Skeletal muscle satellite cell (primary cell): ENCODE results near the gene DYRK1A.

ENCODE experiments used
- H3K27me3 ChIP-seq: 2 replicates; pipeline ENCODE4 v1.7.0; 2013; ENCODE audit warnings: low read length; ENCODE audit not compliant: control insufficient read depth, insufficient read depth
- H3K36me3 ChIP-seq: 2 replicates; pipeline ENCODE4 v1.7.0; 2013; ENCODE audit warnings: mild to moderate bottlenecking, control low read depth, low read length; ENCODE audit not compliant: insufficient read depth
- H3K4me1 ChIP-seq: 2 replicates; pipeline ENCODE4 v1.7.0; 2013; ENCODE audit warnings: low read length; ENCODE audit not compliant: control insufficient read depth, insufficient read depth
- H3K4me2 ChIP-seq: 2 replicates; pipeline ENCODE4 v1.7.0; 2013; ENCODE audit warnings: mild to moderate bottlenecking, low read length
- H3K4me3 ChIP-seq: 2 replicates; pipeline ENCODE4 v1.7.0; 2013; ENCODE audit warnings: low read length
- H3K9ac ChIP-seq: 2 replicates; pipeline ENCODE4 v1.7.0; 2013; ENCODE audit warnings: mild to moderate bottlenecking, low read depth, low read length, moderate library complexity
- H3K9me3 ChIP-seq: replicated peaks from 2 replicates; pipeline ENCODE4 v1.7.0; 2013; ENCODE audit warnings: mild to moderate bottlenecking, control low read depth, low read length

DYRK1A gene

DNA sequence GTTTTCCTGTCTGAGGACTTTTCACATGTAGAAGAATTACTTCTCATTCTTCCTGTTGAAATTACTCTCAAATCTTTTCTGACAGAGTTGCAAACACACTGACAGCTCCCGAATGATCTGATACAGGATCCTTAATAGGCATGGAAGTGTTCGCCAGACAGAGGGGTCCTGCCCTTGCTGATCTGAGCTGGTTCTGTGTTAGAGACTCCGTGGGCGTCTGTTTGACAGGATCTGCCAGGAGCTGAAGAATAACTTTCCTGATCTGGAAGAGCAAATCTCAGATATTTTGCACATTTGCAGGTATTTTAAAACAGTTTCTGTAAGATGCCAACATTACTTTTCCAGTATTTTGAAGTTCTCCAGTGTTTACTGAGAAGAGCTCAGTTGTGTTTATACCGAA, 202.3 kb downstream of the DYRK1A start:
- no peaks in the 10 kb centered on the region for H3K9me3 ChIP-seq
- no peak overlapping the region for H3K4me3 ChIP-seq
- H3K36me3 ChIP-seq = no peaks in the 10 kb centered on the region
- H3K9ac ChIP-seq = no peak overlapping the region
- peaks cover 11% of the 10 kb centered on the region for H3K27me3 ChIP-seq
- H3K4me1 ChIP-seq = peaks cover 15% of the 10 kb centered on the region
- no peak overlapping the region for H3K4me2 ChIP-seq

DNA sequence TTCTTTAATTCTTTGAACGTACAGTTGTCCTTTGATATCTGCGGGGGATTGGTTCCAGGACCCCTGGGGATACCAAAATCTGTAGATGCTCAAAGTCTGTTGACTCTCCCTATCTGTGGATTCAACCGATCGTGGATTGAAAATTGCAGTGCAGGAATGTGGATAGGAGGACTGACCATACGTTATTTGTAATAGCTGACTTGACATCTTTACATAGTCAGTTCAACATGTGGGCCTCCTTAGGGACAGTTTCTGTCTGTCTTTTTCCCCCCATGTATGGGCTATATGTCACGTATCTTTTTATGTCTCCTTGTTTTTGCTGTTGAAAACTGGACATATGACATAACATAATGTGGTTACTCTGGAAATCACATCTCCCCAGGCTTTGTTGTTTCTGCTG, 204.9 kb downstream of the DYRK1A start:
- Histone ChIP-seq H3K4me3 (no peak overlapping the region), H3K4me1 (no peaks in the 10 kb centered on the region), H3K27me3 (peaks cover 11% of the 10 kb centered on the region)

DNA sequence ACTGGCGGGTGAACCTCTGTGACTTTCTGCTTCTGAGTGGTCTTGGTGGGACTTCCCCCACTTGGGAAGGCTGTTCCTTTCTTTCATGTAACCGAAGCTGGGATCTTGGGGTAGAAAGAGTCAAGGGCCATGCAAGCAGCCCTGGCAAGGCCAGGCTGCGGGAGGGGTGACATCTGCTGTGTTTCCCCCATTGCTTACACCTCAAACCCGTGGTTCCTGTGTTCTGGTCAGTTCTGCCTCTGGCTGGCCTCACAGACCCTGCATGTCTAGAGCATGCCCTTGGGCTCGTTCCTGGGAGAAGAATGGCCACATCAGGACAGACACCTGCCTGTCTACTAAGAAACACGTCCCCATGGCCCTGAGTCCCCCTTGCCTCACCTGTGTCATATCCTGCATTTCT, 207.7 kb downstream of the DYRK1A start:
- H3K9ac ChIP-seq = no peak overlapping the region
- no peaks in the 10 kb centered on the region for H3K4me1 ChIP-seq
- H3K27me3 ChIP-seq = peaks cover 11% of the 10 kb centered on the region
- no peaks in the 10 kb centered on the region for H3K36me3 ChIP-seq
- peaks cover 4% of the 10 kb centered on the region for H3K9me3 ChIP-seq
- no peak overlapping the region for H3K4me3 ChIP-seq
- no peak overlapping the region for H3K4me2 ChIP-seq

More for the DNA sequence above, 204.9 kb downstream of the DYRK1A start:
- Histone ChIP-seq H3K9ac (no peak overlapping the region), H3K9me3 (no peaks in the 10 kb centered on the region), H3K4me2 (no peak overlapping the region), H3K36me3 (no peaks in the 10 kb centered on the region)

DNA sequence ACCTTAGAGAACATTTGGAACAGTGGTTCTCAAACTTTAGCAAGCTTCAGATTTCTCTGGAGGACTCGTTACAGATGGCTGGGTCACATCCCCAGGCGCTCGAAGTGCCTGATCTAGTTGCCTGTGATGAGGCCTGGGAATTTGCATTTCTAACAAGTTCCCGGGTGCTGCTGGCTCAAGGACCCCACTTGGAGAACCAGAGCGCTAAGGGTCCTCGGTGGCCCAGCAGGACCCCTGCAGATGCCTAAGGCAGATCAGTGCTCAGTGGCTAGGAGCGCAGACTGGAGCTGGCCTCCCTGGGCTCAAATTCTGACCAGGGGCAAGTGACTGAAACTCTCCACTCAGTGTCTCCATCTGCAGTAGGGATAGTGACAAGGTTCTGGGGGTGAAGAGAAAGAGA, 208.2 kb downstream of the DYRK1A start:
- H3K9ac ChIP-seq = no peak overlapping the region
- no peak overlapping the region for H3K4me3 ChIP-seq
- H3K27me3 ChIP-seq = peaks cover 11% of the 10 kb centered on the region
- H3K4me1 ChIP-seq = no peaks in the 10 kb centered on the region
- no peaks in the 10 kb centered on the region for H3K36me3 ChIP-seq
- peaks cover 4% of the 10 kb centered on the region for H3K9me3 ChIP-seq
- H3K4me2 ChIP-seq = no peak overlapping the region

GRCh38 chr21:37575580-37575979, 209.0 kb downstream of the DYRK1A start:
- Histone ChIP-seq H3K4me2 (no peak overlapping the region), H3K27me3 (peaks cover 11% of the 10 kb centered on the region), H3K4me1 (peaks cover 3% of the 10 kb centered on the region), H3K4me3 (no peak overlapping the region), H3K9me3 (peaks cover 4% of the 10 kb centered on the region), H3K36me3 (no peaks in the 10 kb centered on the region), H3K9ac (no peak overlapping the region)
